ENCODE results near the gene DMAC2L. TPM values are rescaled to one million over a fixed set of nuclear protein-coding genes. Genes with fewer than 3 reads are reported as not detected.

The DMAC2L gene
- total and polyA plus RNA-seq, 3 donors from 2014 or later, result 30.0 to 50.8 (median 33.5) TPM

DNA sequence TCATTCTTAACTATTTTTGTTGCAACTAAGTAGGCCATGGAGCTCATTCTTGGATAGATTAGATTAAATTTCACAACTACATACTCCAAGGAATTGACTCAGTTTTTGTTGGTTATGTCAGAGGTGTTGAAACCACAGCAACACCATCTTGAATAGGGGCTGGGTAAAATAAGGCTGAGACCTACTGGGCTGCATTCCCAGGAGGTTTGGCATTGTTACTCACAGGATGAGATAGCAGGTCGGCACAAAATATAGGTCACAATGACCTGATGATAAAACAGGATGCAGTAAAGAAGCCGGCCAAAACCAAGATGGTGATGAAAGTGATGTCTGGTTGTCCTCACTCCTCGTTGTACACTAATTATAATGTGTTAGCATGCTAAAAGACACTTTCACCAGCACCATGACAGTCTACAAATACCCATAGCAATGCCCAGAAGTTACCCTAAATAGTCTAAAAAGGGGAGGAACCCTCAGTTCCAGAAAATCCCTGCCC is 20.9 kb downstream of the DMAC2L start:
- no peak overlapping the region for H3K27ac ChIP-seq
- TF ChIP-seq, protein P1, sequence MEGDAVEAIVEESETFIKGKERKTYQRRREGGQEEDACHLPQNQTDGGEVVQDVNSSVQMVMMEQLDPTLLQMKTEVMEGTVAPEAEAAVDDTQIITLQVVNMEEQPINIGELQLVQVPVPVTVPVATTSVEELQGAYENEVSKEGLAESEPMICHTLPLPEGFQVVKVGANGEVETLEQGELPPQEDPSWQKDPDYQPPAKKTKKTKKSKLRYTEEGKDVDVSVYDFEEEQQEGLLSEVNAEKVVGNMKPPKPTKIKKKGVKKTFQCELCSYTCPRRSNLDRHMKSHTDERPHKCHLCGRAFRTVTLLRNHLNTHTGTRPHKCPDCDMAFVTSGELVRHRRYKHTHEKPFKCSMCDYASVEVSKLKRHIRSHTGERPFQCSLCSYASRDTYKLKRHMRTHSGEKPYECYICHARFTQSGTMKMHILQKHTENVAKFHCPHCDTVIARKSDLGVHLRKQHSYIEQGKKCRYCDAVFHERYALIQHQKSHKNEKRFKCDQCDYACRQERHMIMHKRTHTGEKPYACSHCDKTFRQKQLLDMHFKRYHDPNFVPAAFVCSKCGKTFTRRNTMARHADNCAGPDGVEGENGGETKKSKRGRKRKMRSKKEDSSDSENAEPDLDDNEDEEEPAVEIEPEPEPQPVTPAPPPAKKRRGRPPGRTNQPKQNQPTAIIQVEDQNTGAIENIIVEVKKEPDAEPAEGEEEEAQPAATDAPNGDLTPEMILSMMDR (IDR thresholded peaks at IDR 0.05), result no peak
- TF ChIP-seq POLR2A (IDR thresholded peaks at IDR 0.05), result no peak
- intact Hi-C loops (cut with DNase I; ENCODE audit: low total_unique reads), result no loop called here

DNA sequence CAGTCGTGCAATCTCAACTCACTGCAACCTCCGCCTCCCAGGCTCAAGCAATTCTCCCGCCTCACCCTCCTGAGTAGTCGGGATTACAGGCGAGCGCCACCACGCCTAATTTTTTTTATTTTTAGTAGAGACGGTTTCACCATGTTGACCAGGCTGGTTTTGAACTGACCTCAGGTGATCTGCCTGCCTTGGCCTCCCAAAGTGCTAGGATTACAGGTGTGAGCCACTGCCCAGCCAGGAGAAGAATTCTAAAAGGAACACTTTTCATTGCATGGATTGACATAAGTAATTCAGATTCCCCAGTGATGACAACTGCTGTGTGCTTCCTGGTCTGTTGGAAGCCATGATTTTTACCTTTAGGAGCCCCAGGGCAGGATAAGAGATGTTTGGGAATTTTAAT is 22.1 kb downstream of the DMAC2L start:
- Histone ChIP-seq H3K27ac (no peak overlapping the region), H3K9me3 (no peaks in the 10 kb centered on the region), H3K4me3 (no peak overlapping the region), H3K4me1 (peaks cover 16% of the 10 kb centered on the region), H3K36me3 (ENCODE audit: low read depth, missing control alignments) (no peaks in the 10 kb centered on the region), H3K27me3 (no peaks in the 10 kb centered on the region)
- 95 to 97% methylated on average over 8 of the region's 8 CpGs for WGBS, 2 donors
- DNase-seq, result no peak
- TF ChIP-seq, protein P1 (IDR thresholded peaks at IDR 0.05), result no peak
- no peak for TF ChIP-seq POLR2A (IDR thresholded peaks at IDR 0.05)
- intact Hi-C loops (cut with DNase I; ENCODE audit: low total_unique reads), result no loop called here

More for the DNA sequence above, 20.9 kb downstream of the DMAC2L start:
- Histone ChIP-seq H3K9me3 (no peaks in the 10 kb centered on the region), H3K36me3 (ENCODE audit: low read depth, missing control alignments) (no peaks in the 10 kb centered on the region), H3K4me3 (no peak overlapping the region), H3K4me1 (peaks cover 16% of the 10 kb centered on the region), H3K27me3 (no peaks in the 10 kb centered on the region)
- WGBS, 2 donors, result 43 to 47% methylated on average over 3 of the region's 3 CpGs
- no peak for DNase-seq

DNA sequence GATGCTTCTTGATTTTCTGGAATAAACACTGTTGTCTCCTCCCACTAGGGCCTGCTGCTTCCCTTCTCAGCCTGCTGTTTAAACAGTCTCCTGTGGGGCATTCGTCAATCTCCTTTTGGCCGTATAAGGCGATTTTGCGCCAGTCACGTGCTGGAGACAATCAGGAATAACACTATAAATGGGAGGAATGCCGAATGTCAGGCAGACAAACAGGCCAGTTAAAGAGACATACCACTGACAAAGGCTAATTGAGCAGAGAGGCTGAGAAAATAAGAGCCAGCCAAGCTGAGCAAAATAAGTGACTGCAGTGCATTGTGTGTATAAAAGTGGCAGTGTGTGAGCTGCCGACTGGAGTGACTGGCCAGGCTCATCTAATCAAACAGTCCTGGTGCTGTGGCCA is 23.3 kb downstream of the DMAC2L start:
- intact Hi-C loops (cut with DNase I; ENCODE audit: low total_unique reads), result no loop called here
- TF ChIP-seq POLR2A (IDR thresholded peaks at IDR 0.05), result no peak
- TF ChIP-seq, protein P1 (IDR thresholded peaks at IDR 0.05), result peak in 1 of 3 experiments; percentile 20
- Histone ChIP-seq H3K4me1 (peaks cover 16% of the 10 kb centered on the region), H3K27me3 (no peaks in the 10 kb centered on the region), H3K27ac (peak overlapping the region; percentile 69 to 78), H3K9me3 (no peaks in the 10 kb centered on the region), H3K36me3 (ENCODE audit: low read depth, missing control alignments) (no peaks in the 10 kb centered on the region), H3K4me3 (no peak overlapping the region)
- peak; percentile 82 for DNase-seq
- 22 to 31% methylated on average over 7 of the region's 7 CpGs for whole genome bisulfite sequencing, 2 donors

DNA sequence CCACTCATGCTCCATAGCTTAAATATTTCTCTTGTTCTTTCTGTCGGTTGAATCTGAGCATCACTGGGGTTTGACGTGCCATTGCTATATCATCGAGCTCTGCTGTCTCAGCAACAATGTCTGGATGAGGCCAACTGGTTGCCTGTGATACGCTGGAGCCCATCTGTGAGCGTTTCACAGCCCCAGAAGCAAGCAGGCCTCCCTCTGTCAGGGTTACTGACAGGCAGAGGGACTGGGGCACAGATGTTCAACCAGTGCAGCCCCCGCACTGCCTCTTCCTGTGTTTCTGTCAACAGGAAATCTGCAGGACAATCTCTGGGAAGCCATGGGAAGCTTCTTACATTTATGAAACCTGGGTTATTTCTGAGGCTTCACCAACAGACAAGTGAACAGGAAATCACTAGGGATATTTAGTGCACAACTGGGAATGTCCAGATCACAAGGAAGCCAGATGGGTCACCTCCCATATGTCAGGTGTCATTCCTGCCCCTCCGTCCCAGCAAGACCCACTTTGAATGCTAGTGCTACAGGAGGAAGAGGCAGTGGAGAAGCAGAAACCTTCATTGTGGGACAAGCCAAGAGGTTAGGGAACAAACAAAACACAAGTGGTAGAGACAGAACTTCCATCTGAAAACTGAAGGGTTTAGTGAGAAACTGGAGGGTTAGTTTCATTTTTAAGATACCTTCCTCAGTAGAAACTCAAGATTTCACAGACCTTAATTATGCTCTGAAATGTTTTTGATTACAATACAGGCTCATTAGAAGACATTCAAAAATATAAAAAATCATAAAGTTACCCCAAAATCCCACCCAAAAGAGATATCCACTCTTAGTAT is 24.1 kb downstream of the DMAC2L start:
- TF ChIP-seq, protein P1 (IDR thresholded peaks at IDR 0.05), result no peak
- TF ChIP-seq POLR2A (IDR thresholded peaks at IDR 0.05), result no peak
- Histone ChIP-seq H3K36me3 (ENCODE audit: low read depth, missing control alignments) (no peaks in the 10 kb centered on the region), H3K4me3 (no peak overlapping the region), H3K27me3 (no peaks in the 10 kb centered on the region), H3K4me1 (peaks cover 16% of the 10 kb centered on the region), H3K9me3 (no peaks in the 10 kb centered on the region), H3K27ac (peak overlapping the region; percentile 69 to 78)
- intact Hi-C loops (cut with DNase I; ENCODE audit: low total_unique reads), result no loop called here
- WGBS, 2 donors, result 27 to 42% methylated on average over 7 of the region's 7 CpGs
- no peak for DNase-seq
